ENCODE measurements around the gene ZNF316.

ZNF316 gene

DNA sequence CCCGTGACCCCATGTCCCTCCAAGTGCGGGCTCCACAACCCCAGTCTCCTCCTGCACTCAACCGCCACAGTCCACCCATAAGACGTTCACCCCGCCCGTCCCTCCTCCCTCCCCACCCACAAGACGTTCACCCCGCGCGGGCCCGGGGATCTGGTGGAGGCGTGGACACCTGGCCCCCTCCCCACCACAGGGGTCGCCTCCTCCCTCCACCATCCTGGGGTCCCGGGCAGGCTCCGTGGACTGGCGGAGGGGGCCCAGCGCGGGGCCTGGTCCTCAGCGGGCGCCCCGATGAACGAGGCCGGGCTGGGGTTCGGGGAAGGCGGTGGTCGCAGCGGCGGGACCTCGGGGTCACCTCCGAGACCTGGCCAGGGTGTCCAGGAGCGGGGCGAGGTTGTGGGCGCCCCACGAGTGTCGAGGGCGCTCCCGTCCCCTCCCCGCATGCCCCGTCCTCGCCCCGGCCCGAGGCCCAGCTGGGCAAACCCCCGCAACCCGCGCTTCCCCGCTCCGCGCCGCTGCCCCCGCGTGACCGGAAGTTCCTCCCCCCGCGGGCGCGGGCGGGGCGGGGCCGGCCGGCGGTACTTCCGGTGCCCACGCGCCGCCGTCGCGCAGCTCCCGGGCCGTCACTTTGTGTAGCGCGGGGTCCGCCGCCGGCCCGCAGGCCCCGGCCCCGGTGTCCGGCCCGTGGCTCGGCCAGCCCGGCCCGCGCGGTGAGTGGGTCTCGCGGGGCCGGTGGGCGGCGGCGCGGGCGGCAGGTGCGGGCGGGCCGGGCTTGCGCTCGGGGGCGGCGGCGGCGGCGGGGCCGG is at the start of gene ZNF316:
Gene ZNF316, plus strand, starts transcription at position 578 of the 803 bp plus-strand sequence. CDS start 5,092 bp downstream, outside the sequence.
- ChIA-PET CTCF (interaction anchor here (0.7 kb wide), 1 partner anchor 46 kb away, joined by 3 read pairs; no protein-coding TSS in a partner anchor), POLR2A (interaction anchor here (0.5 to 0.9 kb wide), 2 partner anchors 13 to 26 kb away, joined by 3 to 4 read pairs; no protein-coding TSS in a partner anchor)
- TF ChIP-seq CTCF (IDR thresholded peaks at IDR 0.05; ENCODE audit: insufficient read depth, low read length, missing control alignments), result no peak
- DNase-seq (ENCODE audit: low read depth, low spot score), result no peak
- peak within 1 kb of the TSS; percentile 69 for H3K4me3 ChIP-seq (ENCODE audit: low read depth, low read length)

DNA sequence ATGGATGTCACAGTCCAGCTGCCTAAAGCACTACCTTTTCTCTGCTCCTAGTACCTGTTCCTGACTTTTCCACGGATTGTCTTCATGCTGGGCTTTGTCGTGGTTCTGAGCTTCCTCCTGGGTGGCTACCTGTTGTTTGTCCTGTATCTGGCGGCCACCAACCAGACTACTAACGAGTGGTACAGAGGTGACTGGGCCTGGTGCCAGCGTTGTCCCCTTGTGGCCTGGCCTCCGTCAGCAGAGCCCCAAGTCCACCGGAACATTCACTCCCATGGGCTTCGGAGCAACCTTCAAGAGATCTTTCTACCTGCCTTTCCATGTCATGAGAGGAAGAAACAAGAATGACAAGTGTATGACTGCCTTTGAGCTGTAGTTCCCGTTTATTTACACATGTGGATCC is 48.6 kb upstream of the ZNF316 start:
- ChIA-PET CTCF (interaction anchor here (1.5 to 4.8 kb wide), 4 partner anchors 13 to 269 kb away, joined by 4 to 63 read pairs (median 6); partner anchors contain the start of gene ZDHHC4), POLR2A (no interaction called here)
- DNase-seq (ENCODE audit: low read depth, low spot score), result no peak
- TF ChIP-seq CTCF (IDR thresholded peaks at IDR 0.05; ENCODE audit: insufficient read depth, low read length, missing control alignments), result no peak
- H3K4me3 ChIP-seq (ENCODE audit: low read depth, low read length), result no peak overlapping the region

GRCh38 chr7:6589151-6589828 is 47.8 kb upstream of the ZNF316 start:
- POLR2A ChIA-PET, result interaction anchor here (0.6 to 2.0 kb wide), 4 partner anchors 11 to 23 kb away, joined by 3 to 21 read pairs (median 4); partner anchors contain the start of gene ZDHHC4
- CTCF ChIA-PET, result interaction anchor here (0.6 to 4.8 kb wide), 8 partner anchors 8 to 269 kb away, joined by 3 to 63 read pairs (median 6); partner anchors contain the start of gene ZDHHC4
- no peak for DNase-seq (ENCODE audit: low read depth, low spot score)
- peak overlapping the region; percentile 93 for H3K4me3 ChIP-seq (ENCODE audit: low read depth, low read length)
- no peak for TF ChIP-seq CTCF (IDR thresholded peaks at IDR 0.05; ENCODE audit: insufficient read depth, low read length, missing control alignments)

GRCh38 chr7:6589829-6590644 is 47.1 kb upstream of the ZNF316 start, which contains the start of gene INTS15:
Gene INTS15 (plus strand): TSS chr7:6590021. CDS start chr7:6590284, 263 bp downstream.
- ChIA-PET CTCF (interaction anchor here (0.6 to 4.8 kb wide), 13 partner anchors 9 to 268 kb away, joined by 3 to 63 read pairs (median 4); partner anchors contain the start of gene ZDHHC4), POLR2A (interaction anchor here (0.6 to 2.0 kb wide), 4 partner anchors 10 to 22 kb away, joined by 3 to 21 read pairs (median 4); partner anchors contain the start of gene ZDHHC4)
- TF ChIP-seq CTCF (IDR thresholded peaks at IDR 0.05; ENCODE audit: insufficient read depth, low read length, missing control alignments), result peak; percentile 53
- H3K4me3 ChIP-seq (ENCODE audit: low read depth, low read length), result peak within 1 kb of the TSS; percentile 93
- DNase-seq (ENCODE audit: low read depth, low spot score), result no peak

DNA sequence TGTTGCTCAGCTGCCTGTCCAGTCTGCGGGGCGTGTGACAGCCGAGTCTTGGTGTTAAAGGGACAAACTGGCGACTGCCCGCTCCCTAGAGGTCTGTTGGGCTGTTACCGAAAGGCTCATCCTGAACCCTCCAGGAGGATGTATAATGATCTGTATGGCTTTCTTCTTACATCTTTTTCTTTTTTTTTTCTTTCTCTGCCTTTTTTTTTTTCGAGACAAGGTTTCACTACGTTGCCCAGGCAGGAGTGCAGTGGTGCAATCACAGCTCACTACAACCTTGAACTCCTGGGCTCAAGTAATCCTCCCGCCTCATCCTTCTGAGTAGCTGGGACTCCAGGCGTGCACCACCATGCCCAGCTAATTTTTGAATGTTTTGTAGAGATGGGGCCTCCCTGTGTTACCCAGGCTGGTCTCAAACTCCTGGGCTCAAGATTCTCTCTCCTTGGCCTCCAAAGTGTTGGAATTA is 46.4 kb upstream of the ZNF316 start:
- ChIA-PET CTCF (interaction anchor here (0.6 to 4.8 kb wide), 10 partner anchors 10 to 81 kb away, joined by 3 to 63 read pairs (median 4); partner anchors contain the start of gene ZDHHC4), POLR2A (interaction anchor here (2.0 kb wide), 1 partner anchor 14 kb away, joined by 21 read pairs; the partner anchor contains the start of gene ZDHHC4)
- no peak for TF ChIP-seq CTCF (IDR thresholded peaks at IDR 0.05; ENCODE audit: insufficient read depth, low read length, missing control alignments)
- peak overlapping the region; percentile 93 for H3K4me3 ChIP-seq (ENCODE audit: low read depth, low read length)
- no peak for DNase-seq (ENCODE audit: low read depth, low spot score)

Data from AG04449 (cell line).